ENCODE measurements around the gene AFF3. TPM values are rescaled to one million over a fixed set of nuclear protein-coding genes. Genes with fewer than 3 reads are reported as not detected.

The AFF3 gene
- total and polyA plus RNA-seq, 4 donors = 0.48 to 5.3 (median 2.3) TPM

DNA sequence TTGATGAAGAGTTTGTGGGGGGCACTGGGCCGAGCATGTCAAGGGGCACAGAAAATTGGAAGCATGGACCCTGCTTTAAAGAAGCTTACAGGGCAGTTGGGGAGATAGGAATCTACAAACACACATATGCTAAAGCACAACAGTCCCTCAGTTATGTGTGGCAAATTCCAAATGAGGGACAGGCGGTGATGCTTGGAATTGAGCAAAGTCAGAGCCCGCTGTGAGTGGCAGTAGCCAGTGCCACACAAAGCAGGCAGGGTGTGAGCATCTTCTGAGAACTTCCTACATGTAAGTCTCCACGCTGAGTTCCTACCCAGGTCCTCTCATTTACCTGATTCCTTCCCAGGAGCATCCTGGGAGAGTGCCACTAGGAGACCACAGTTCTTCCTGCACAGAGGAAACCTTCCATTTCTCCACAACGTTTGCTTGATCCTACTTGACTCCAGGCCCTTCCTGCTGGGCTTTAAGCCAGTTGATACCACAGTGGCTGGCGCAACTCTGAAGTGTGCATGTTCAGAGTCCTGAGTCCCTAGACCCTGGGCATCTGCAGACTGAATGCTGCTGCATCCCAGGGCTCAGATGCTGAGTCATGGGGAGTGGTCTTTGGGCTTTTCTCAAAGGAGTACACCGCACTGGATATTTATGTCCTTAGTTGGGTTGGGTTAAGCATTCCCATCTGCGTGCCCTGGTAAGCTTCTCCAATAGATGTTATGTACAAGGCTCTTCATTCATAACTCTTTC, 365.3 kb downstream of the AFF3 start:
- H3K9ac ChIP-seq (ENCODE audit: low read depth in 1 of 2, low read length in 2 of 2) = no peak overlapping the region

DNA sequence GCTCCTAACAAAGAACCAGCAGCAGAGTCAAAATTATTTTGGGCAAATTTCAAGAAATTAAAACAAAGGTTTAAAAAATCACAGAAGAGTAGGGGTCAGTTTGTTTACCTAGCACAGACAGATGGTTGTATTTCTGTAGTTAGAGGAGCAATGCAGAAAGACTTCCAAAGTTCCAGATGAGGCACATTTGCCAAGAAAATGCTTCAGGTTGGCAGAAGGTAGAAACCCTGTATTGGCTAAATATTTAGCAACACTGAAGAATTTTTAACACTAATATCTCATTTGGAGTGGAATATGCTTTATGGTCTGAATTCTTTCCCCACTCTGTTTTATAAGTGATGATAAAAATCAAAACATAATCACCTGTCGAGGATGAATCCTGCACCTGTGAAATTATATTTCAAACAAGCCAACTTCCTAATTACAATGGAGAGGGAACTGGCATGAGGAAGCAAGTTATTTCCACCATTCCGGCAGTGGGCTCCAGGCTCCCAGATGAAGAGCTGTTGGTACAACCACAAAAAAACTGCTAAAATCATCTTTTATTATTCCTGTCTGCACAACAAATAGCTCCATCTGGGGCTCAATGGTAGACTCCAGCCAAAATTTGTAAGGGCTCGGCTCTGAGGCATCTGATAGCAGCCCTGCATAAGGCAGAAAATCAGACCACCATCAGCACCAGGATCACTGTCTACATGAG, 366.0 kb downstream of the AFF3 start:
- TF ChIP-seq SP1 (IDR thresholded peaks at IDR 0.05) = no peak
- TF ChIP-seq TAF1 (conservative IDR thresholded peaks at IDR 0.05) = no peak
- no peak for TF ChIP-seq JUND (IDR thresholded peaks at IDR 0.05)
- TF ChIP-seq, protein P1, sequence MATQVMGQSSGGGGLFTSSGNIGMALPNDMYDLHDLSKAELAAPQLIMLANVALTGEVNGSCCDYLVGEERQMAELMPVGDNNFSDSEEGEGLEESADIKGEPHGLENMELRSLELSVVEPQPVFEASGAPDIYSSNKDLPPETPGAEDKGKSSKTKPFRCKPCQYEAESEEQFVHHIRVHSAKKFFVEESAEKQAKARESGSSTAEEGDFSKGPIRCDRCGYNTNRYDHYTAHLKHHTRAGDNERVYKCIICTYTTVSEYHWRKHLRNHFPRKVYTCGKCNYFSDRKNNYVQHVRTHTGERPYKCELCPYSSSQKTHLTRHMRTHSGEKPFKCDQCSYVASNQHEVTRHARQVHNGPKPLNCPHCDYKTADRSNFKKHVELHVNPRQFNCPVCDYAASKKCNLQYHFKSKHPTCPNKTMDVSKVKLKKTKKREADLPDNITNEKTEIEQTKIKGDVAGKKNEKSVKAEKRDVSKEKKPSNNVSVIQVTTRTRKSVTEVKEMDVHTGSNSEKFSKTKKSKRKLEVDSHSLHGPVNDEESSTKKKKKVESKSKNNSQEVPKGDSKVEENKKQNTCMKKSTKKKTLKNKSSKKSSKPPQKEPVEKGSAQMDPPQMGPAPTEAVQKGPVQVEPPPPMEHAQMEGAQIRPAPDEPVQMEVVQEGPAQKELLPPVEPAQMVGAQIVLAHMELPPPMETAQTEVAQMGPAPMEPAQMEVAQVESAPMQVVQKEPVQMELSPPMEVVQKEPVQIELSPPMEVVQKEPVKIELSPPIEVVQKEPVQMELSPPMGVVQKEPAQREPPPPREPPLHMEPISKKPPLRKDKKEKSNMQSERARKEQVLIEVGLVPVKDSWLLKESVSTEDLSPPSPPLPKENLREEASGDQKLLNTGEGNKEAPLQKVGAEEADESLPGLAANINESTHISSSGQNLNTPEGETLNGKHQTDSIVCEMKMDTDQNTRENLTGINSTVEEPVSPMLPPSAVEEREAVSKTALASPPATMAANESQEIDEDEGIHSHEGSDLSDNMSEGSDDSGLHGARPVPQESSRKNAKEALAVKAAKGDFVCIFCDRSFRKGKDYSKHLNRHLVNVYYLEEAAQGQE (IDR thresholded peaks at IDR 0.05) = no peak
- TF ChIP-seq, protein P2, sequence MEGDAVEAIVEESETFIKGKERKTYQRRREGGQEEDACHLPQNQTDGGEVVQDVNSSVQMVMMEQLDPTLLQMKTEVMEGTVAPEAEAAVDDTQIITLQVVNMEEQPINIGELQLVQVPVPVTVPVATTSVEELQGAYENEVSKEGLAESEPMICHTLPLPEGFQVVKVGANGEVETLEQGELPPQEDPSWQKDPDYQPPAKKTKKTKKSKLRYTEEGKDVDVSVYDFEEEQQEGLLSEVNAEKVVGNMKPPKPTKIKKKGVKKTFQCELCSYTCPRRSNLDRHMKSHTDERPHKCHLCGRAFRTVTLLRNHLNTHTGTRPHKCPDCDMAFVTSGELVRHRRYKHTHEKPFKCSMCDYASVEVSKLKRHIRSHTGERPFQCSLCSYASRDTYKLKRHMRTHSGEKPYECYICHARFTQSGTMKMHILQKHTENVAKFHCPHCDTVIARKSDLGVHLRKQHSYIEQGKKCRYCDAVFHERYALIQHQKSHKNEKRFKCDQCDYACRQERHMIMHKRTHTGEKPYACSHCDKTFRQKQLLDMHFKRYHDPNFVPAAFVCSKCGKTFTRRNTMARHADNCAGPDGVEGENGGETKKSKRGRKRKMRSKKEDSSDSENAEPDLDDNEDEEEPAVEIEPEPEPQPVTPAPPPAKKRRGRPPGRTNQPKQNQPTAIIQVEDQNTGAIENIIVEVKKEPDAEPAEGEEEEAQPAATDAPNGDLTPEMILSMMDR (IDR thresholded peaks at IDR 0.05; ENCODE audit: low read depth, low read length, missing input control) = no peak
- no peak for TF ChIP-seq HNF4A (conservative IDR thresholded peaks at IDR 0.05)
- TF ChIP-seq RXRA (IDR thresholded peaks at IDR 0.05) = no peak
- TF ChIP-seq, protein P3, sequence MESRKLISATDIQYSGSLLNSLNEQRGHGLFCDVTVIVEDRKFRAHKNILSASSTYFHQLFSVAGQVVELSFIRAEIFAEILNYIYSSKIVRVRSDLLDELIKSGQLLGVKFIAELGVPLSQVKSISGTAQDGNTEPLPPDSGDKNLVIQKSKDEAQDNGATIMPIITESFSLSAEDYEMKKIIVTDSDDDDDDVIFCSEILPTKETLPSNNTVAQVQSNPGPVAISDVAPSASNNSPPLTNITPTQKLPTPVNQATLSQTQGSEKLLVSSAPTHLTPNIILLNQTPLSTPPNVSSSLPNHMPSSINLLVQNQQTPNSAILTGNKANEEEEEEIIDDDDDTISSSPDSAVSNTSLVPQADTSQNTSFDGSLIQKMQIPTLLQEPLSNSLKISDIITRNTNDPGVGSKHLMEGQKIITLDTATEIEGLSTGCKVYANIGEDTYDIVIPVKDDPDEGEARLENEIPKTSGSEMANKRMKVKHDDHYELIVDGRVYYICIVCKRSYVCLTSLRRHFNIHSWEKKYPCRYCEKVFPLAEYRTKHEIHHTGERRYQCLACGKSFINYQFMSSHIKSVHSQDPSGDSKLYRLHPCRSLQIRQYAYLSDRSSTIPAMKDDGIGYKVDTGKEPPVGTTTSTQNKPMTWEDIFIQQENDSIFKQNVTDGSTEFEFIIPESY (IDR thresholded peaks at IDR 0.05) = no peak
- no peak for TF ChIP-seq YY1 (IDR thresholded peaks at IDR 0.05)
- H3K4me3 ChIP-seq (ENCODE audit: low read depth in 1 of 3, low read length in 3 of 3) = no peak overlapping the region
- no peak overlapping the region for H3K9ac ChIP-seq (ENCODE audit: low read depth in 1 of 2, low read length in 2 of 2)
- DNase-seq (ENCODE audit: low spot score) = no peak
- no peaks in the 10 kb centered on the region for H3K4me1 ChIP-seq (ENCODE audit: control insufficient read depth in 4 of 4, insufficient read depth in 4 of 4, low read length in 3 of 4)
- H3K27ac ChIP-seq (ENCODE audit: low read depth in 1 of 2, low read length in 2 of 2) = no peak overlapping the region
- H3K36me3 ChIP-seq (ENCODE audit: control insufficient read depth in 4 of 4, insufficient read depth in 3 of 4, low read depth in 1 of 4, low read length in 3 of 4) = no peaks in the 10 kb centered on the region
- no peaks in the 10 kb centered on the region for H3K27me3 ChIP-seq (ENCODE audit: control insufficient read depth in 4 of 4, insufficient read depth in 4 of 4, low read length in 3 of 4)
- 81% methylated on average over 3 of the region's 3 CpGs for WGBS
- peaks cover 0 to 4% (median 2%) of the 10 kb centered on the region in 4 donors for H3K9me3 ChIP-seq (ENCODE audit: control insufficient read depth in 4 of 4, low read length in 3 of 4)

More for the DNA sequence above, 365.3 kb downstream of the AFF3 start:
- TF ChIP-seq HNF4A (conservative IDR thresholded peaks at IDR 0.05) (no peak), TAF1 (conservative IDR thresholded peaks at IDR 0.05) (no peak)
- WGBS = 86% methylated on average over 8 of the region's 8 CpGs
- Histone ChIP-seq H3K4me3 (ENCODE audit: low read depth in 1 of 3, low read length in 3 of 3) (no peak overlapping the region), H3K4me1 (ENCODE audit: control insufficient read depth in 4 of 4, insufficient read depth in 4 of 4, low read length in 3 of 4) (no peaks in the 10 kb centered on the region), H3K9me3 (ENCODE audit: control insufficient read depth in 4 of 4, low read length in 3 of 4) (peaks cover 0 to 4% (median 2%) of the 10 kb centered on the region in 4 donors), H3K36me3 (ENCODE audit: control insufficient read depth in 4 of 4, insufficient read depth in 3 of 4, low read depth in 1 of 4, low read length in 3 of 4) (no peaks in the 10 kb centered on the region), H3K27me3 (ENCODE audit: control insufficient read depth in 4 of 4, insufficient read depth in 4 of 4, low read length in 3 of 4) (no peaks in the 10 kb centered on the region), H3K27ac (ENCODE audit: low read depth in 1 of 2, low read length in 2 of 2) (no peak overlapping the region)
- DNase-seq (ENCODE audit: low spot score) = no peak

All from liver (tissue), 9 donors.